HCT116 (cell line): Measurements from ENCODE around the gene IYD. TPM values are rescaled to one million over a fixed set of nuclear protein-coding genes. Genes with fewer than 3 reads are reported as not detected.

Source experiments
- ATAC-seq: fragments of 200-7000 bp; cut with Tn5 transposase; 2 replicates; pipeline ENCODE4 v1.9.1; 2020; ENCODE audit warnings: mild to moderate bottlenecking, moderate library complexity
- BruUV-seq: library from RNA; stranded (reverse); fragments of 400-500 nt; replicated peaks from 2 replicates; lab custom pipeline; 2021; lab: Mats Ljungman, UMichigan
- CTCF ChIA-PET: fragments of 300-600 bp; sonication (Branson Sonifier 250); formaldehyde crosslinking; loops from one replicate; lab custom pipeline; 2021; ENCODE audit warnings: antibody characterized with exemption; lab: Charles Lee
- POLR2A ChIA-PET: fragments of 300-600, 350-600 bp; sonication (Branson Sonifier 250); formaldehyde crosslinking; loops from one replicate; lab custom pipeline; 2021; ENCODE audit warnings: antibody characterized with exemption; lab: Charles Lee
- RAD21 ChIA-PET, 2 experiments: fragments of 300-600 bp; sonication (Branson Sonifier 250); formaldehyde crosslinking; loops; one replicate each; lab custom pipeline; 2023; ENCODE audit warnings: low total read pairs in 2 of 2; ENCODE audit not compliant: uncharacterized antibody in 2 of 2, unreplicated experiment in 2 of 2, low non-redundant PET in 1 of 2; lab: Charles Lee
- DNase-seq: peaks from one replicate; pipeline ENCODE4 v3.0.0-alpha.2; 2010; ENCODE audit warnings: low read depth, low spot score
- H2AFZ ChIP-seq: fragments of 200-600 bp; shearing (Covaris generic), sonication (generic); 2 replicates; pipeline ENCODE4 v1.6.1; 2017; ENCODE audit warnings: low read depth, mixed run types, mixed read lengths, antibody characterized with exemption, low read length; ENCODE audit not compliant: poor library complexity, severe bottlenecking
- H3K27ac ChIP-seq: 2 replicates; pipeline ENCODE4 v1.5.1; 2012; ENCODE audit warnings: low read depth, low read length
- H3K27me3 ChIP-seq: fragments of 200-600 bp; sonication (generic); 2 replicates; pipeline ENCODE4 v1.6.1; 2016; ENCODE audit warnings: mixed run types, low read length, mixed read lengths; ENCODE audit not compliant: insufficient read depth
- H3K36me3 ChIP-seq, 2 experiments: fragments of 200-500 bp in 1 of 2; fragments of 200-600 bp in 1 of 2; sonication (Bioruptor generic) in 1 of 2; sonication (generic) in 1 of 2; 2 replicates each; pipeline versions ENCODE4 v1.5.1 to v1.6.1; 2014 to 2016; ENCODE audit warnings: low read length in 2 of 2, inconsistent platforms in 1 of 2, mixed read lengths in 1 of 2, mixed run types in 1 of 2; ENCODE audit not compliant: insufficient read depth in 2 of 2, control insufficient read depth in 1 of 2
- H3K4me1 ChIP-seq, 2 experiments: fragments of 200-600 bp in 1 of 2; sonication (generic) in 1 of 2; 2 replicates each; pipeline versions ENCODE4 v1.5.1 to v1.6.1; 2012 to 2017; ENCODE audit warnings: low read length in 2 of 2, inconsistent platforms in 1 of 2, mild to moderate bottlenecking in 1 of 2, mixed read lengths in 1 of 2, mixed run types in 1 of 2, moderate library complexity in 1 of 2; ENCODE audit not compliant: insufficient read depth in 2 of 2, control insufficient read depth in 1 of 2
- H3K4me2 ChIP-seq: fragments of 200-600 bp; sonication (generic); 2 replicates; pipeline ENCODE4 v1.6.1; 2017; ENCODE audit warnings: mixed run types, low read length, mixed read lengths
- H3K4me3 ChIP-seq, 2 experiments: fragments of 200-600 bp in 1 of 2; sonication (generic) in 1 of 2; replicated peaks in 1 of 2; 2 replicates each; pipeline ENCODE4 v1.5.1; 2011 to 2016; ENCODE audit warnings: low read length in 2 of 2, control low read depth in 1 of 2, low read depth in 1 of 2, mild to moderate bottlenecking in 1 of 2, mixed read lengths in 1 of 2, mixed run types in 1 of 2
- H3K79me2 ChIP-seq: fragments of 200-600 bp; sonication (generic); 2 replicates; pipeline ENCODE4 v1.6.1; 2017; ENCODE audit warnings: mild to moderate bottlenecking, mixed run types, low read length, moderate library complexity, mixed read lengths; ENCODE audit not compliant: insufficient read depth
- H3K9ac ChIP-seq: fragments of 200-600 bp; sonication (generic); 2 replicates; pipeline ENCODE4 v1.6.1; 2016; ENCODE audit warnings: low read length, mixed read lengths
- H3K9me2 ChIP-seq: fragments of 200-600 bp; sonication (generic), shearing (Covaris generic); 2 replicates; pipeline ENCODE4 v1.6.1; 2017; ENCODE audit warnings: mixed run types, mild to moderate bottlenecking, moderate library complexity; ENCODE audit not compliant: insufficient read depth
- H3K9me3 ChIP-seq, 2 experiments: fragments of 200-500 bp in 1 of 2; fragments of 200-600 bp in 1 of 2; sonication (Bioruptor generic) in 1 of 2; sonication (generic) in 1 of 2; 2 replicates each; pipeline ENCODE4 v1.6.1; 2014 to 2017; ENCODE audit warnings: low read length in 2 of 2, mixed read lengths in 2 of 2, inconsistent platforms in 1 of 2, low read depth in 1 of 2, mild to moderate bottlenecking in 1 of 2, mixed run types in 1 of 2, moderate library complexity in 1 of 2; ENCODE audit not compliant: control insufficient read depth in 1 of 2, insufficient read depth in 1 of 2
- H4K20me1 ChIP-seq: fragments of 200-600 bp; sonication (generic), shearing (Covaris generic); 2 replicates; pipeline ENCODE4 v1.6.1; 2017; ENCODE audit warnings: mixed run types, mild to moderate bottlenecking, moderate library complexity; ENCODE audit not compliant: insufficient read depth
- CEBPB ChIP-seq: IDR thresholded peaks from 2 replicates; pipeline ENCODE4 v1.6.1; 2012; ENCODE audit warnings: low read depth
- ELF1 ChIP-seq: IDR thresholded peaks from 2 replicates; pipeline ENCODE4 v1.6.1; 2012; ENCODE audit warnings: low read depth, borderline replicate concordance
- EZH2 ChIP-seq: fragments of 200-600 bp; sonication (generic); IDR thresholded peaks from 2 replicates; pipeline ENCODE4 v1.6.1; 2017; ENCODE audit warnings: antibody characterized with exemption, mixed run types
- FOSL1 ChIP-seq: IDR thresholded peaks from 2 replicates; pipeline ENCODE4 v1.6.1; 2012; ENCODE audit warnings: low read depth
- JUND ChIP-seq: IDR thresholded peaks from 2 replicates; pipeline ENCODE4 v1.6.1; 2012
- MAX ChIP-seq: IDR thresholded peaks from 2 replicates; pipeline ENCODE4 v1.6.1; 2012
- POLR2A ChIP-seq: IDR thresholded peaks from 2 replicates; pipeline ENCODE4 v1.7.0; 2011; ENCODE audit warnings: borderline replicate concordance; ENCODE audit not compliant: insufficient read depth, insufficient read length; ENCODE audit errors: extremely low read depth
- POLR2AphosphoS5 ChIP-seq: IDR thresholded peaks from 2 replicates; pipeline ENCODE4 v1.6.1; 2011; ENCODE audit warnings: mild to moderate bottlenecking, low read depth, low read length, moderate library complexity
- RAD21 ChIP-seq: IDR thresholded peaks from 2 replicates; pipeline ENCODE4 v1.6.1; 2012; ENCODE audit warnings: low read depth, mild to moderate bottlenecking
- REST ChIP-seq: IDR thresholded peaks from 2 replicates; pipeline ENCODE4 v1.6.1; 2012; ENCODE audit warnings: low read depth
- SRF ChIP-seq: IDR thresholded peaks from 2 replicates; pipeline ENCODE4 v1.6.1; 2012; ENCODE audit warnings: low read depth
- YY1 ChIP-seq: IDR thresholded peaks from 2 replicates; pipeline ENCODE4 v1.6.1; 2011; ENCODE audit warnings: low read length, low read depth, moderate library complexity, mild to moderate bottlenecking; ENCODE audit not compliant: insufficient replicate concordance; ENCODE audit errors: extremely low read depth
- ZNF274 ChIP-seq: fragments of 200-500 bp; sonication (Bioruptor generic); IDR thresholded peaks from 2 replicates; pipeline ENCODE4 v1.6.1; 2014; ENCODE audit warnings: mild to moderate bottlenecking, low read depth, low read length, inconsistent platforms
- intact Hi-C: fragments of 100-400 bp; cut with micrococcal nuclease; formaldehyde crosslinking; loops from 2 replicates; pipeline ENCODE4 v1.10.0; 2022
- total RNA-seq: library from RNA; stranded (reverse); gene quantifications from one replicate; pipeline ENCODE4 v1.2.1, GENCODE V29; 2021; ENCODE audit not compliant: unreplicated experiment
- TF ChIP-seq, protein P1 (sequence below), 3 experiments: fragments of 200-600 bp in 1 of 3; sonication (generic) in 1 of 3; IDR thresholded peaks in 2 of 3; conservative IDR thresholded peaks in 1 of 3; 2 replicates each; pipeline ENCODE4 v1.5.1; 2012 to 2017; ENCODE audit warnings: low read depth in 2 of 3, low read length in 2 of 3, antibody characterized with exemption in 1 of 3, borderline replicate concordance in 1 of 3, control low read depth in 1 of 3, mild to moderate bottlenecking in 1 of 3, mixed read lengths in 1 of 3, mixed run types in 1 of 3, moderate library complexity in 1 of 3; ENCODE audit not compliant: insufficient read depth in 1 of 3

Gene IYD
- total RNA-seq, 1 experiment from 2014 or later, result not detected

DNA sequence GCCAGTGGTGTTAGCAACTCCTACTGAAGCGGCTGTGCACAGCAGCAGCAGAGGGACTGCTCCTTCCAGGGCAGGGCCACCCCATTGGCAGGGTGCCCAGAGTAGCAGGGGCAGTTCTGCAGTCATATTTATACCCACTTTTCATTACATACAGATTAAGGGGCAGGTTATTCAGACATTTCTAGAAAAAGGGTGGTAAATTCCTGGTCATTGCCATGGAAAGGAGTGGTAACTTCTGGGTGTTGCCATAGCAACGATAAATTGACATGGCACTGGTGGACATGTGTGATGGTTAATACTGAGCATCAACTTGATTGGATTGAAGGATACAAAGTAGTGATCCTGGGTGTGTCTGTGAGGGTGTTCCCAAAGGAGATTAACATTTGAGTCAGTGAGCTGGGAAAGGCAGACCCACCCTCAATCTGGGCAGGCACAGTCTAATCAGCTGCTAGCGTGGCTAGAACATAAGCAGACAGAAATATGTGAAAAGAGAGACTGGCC lies 45.0 kb downstream of the IYD start:
- no peak for DNase-seq
- intact Hi-C loops, result no loop called here

GRCh38 chr6:150416128-150416527 lies 47.3 kb downstream of the IYD start:
- Histone ChIP-seq H3K27me3 (no peaks in the 10 kb centered on the region), H3K4me2 (no peak overlapping the region), H3K9me3 (no peaks in the 10 kb centered on the region), H3K27ac (no peak overlapping the region), H2AFZ (no peak overlapping the region), H3K4me3 (no peak overlapping the region), H3K9me2 (no peaks in the 10 kb centered on the region), H3K79me2 (no peaks in the 10 kb centered on the region), H3K9ac (no peak overlapping the region), H3K36me3 (no peaks in the 10 kb centered on the region), H4K20me1 (no peaks in the 10 kb centered on the region), H3K4me1 (peaks cover 13 to 20% of the 10 kb centered on the region in 2 experiments)
- intact Hi-C loops, result loop anchor here (5.0 kb wide), 1 partner anchor 344 kb away; no protein-coding TSS in a partner anchor
- no TSS peak for BruUV-seq
- no peak for DNase-seq
- ATAC-seq, result no peak
- ChIA-PET CTCF (interaction anchor here (1.1 to 2.9 kb wide), 5 partner anchors 345 to 400 kb away, joined by 3 to 97 read pairs (median 12); no protein-coding TSS in a partner anchor), RAD21 (no interaction called here), POLR2A (interaction anchor here (2.5 kb wide), 1 partner anchor 397 kb away, joined by 25 read pairs; no protein-coding TSS in a partner anchor)
- no peak for TF ChIP-seq ELF1
- no peak for TF ChIP-seq REST
- no peak for TF ChIP-seq CEBPB
- no peak for TF ChIP-seq JUND
- no peak for TF ChIP-seq MAX
- no peak for TF ChIP-seq POLR2A
- TF ChIP-seq POLR2AphosphoS5, result no peak
- no peak for TF ChIP-seq FOSL1
- no peak for TF ChIP-seq ZNF274
- no peak for TF ChIP-seq EZH2
- TF ChIP-seq SRF, result no peak

More for the DNA sequence above, 45.0 kb downstream of the IYD start:
- no peaks in the 10 kb centered on the region for H3K9me3 ChIP-seq
- no peaks in the 10 kb centered on the region for H3K27me3 ChIP-seq
- H3K36me3 ChIP-seq, result no peaks in the 10 kb centered on the region
- no peak overlapping the region for H3K9ac ChIP-seq
- no peaks in the 10 kb centered on the region for H3K79me2 ChIP-seq
- ChIA-PET POLR2A (no interaction called here), CTCF (no interaction called here), RAD21 (no interaction called here)
- H3K4me3 ChIP-seq, result no peak overlapping the region
- no peak for ATAC-seq
- no TSS peak for BruUV-seq
- H3K9me2 ChIP-seq, result no peaks in the 10 kb centered on the region
- peaks cover 9 to 13% of the 10 kb centered on the region in 2 experiments; a peak in 3 of 4 replicates for H3K4me1 ChIP-seq
- no peak overlapping the region for H3K4me2 ChIP-seq
- TF ChIP-seq, protein P1, sequence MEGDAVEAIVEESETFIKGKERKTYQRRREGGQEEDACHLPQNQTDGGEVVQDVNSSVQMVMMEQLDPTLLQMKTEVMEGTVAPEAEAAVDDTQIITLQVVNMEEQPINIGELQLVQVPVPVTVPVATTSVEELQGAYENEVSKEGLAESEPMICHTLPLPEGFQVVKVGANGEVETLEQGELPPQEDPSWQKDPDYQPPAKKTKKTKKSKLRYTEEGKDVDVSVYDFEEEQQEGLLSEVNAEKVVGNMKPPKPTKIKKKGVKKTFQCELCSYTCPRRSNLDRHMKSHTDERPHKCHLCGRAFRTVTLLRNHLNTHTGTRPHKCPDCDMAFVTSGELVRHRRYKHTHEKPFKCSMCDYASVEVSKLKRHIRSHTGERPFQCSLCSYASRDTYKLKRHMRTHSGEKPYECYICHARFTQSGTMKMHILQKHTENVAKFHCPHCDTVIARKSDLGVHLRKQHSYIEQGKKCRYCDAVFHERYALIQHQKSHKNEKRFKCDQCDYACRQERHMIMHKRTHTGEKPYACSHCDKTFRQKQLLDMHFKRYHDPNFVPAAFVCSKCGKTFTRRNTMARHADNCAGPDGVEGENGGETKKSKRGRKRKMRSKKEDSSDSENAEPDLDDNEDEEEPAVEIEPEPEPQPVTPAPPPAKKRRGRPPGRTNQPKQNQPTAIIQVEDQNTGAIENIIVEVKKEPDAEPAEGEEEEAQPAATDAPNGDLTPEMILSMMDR (IDR thresholded peaks at IDR 0.05 in 2 of 3, conservative IDR thresholded peaks at IDR 0.05 in 1 of 3; ENCODE audit: borderline replicate concordance in 1 of 3, insufficient read depth in 1 of 3, low read depth in 2 of 3, low read length in 2 of 3), result no peak
- TF ChIP-seq YY1 (no peak), RAD21 (no peak)
- no peak overlapping the region for H2AFZ ChIP-seq
- H3K27ac ChIP-seq, result no peak overlapping the region
- no peaks in the 10 kb centered on the region for H4K20me1 ChIP-seq
